WERI-Rb-1 (cell line): ENCODE measurements around the gene DNMBP.
"Not testable (repeated sequence)": the region's sequence is repeated elsewhere in the genome, so short reads cannot be mapped to it uniquely, and the experiment has no call there.

Experiments used
- DNase-seq: peaks from one replicate; pipeline ENCODE4 v3.0.0-alpha.2; 2020
- H3K27ac ChIP-seq: fragments of 250-450 bp; sonication (Bioruptor Pico); 2 replicates; pipeline ENCODE4 v1.5.1; 2020; ENCODE audit warnings: mild to moderate bottlenecking, moderate library complexity
- H3K27me3 ChIP-seq: fragments of 250-450 bp; sonication (Bioruptor Pico); 2 replicates; pipeline ENCODE4 v1.5.1; 2021; ENCODE audit warnings: mild to moderate bottlenecking, low read depth, moderate library complexity; ENCODE audit not compliant: insufficient read depth, severe bottlenecking
- H3K36me3 ChIP-seq: fragments of 250-450 bp; sonication (Bioruptor Pico); 2 replicates; pipeline ENCODE4 v1.5.1; 2020; ENCODE audit warnings: mild to moderate bottlenecking, moderate library complexity
- H3K4me3 ChIP-seq: 2 replicates; pipeline ENCODE4 v1.5.1; 2011; ENCODE audit warnings: low read depth, mild to moderate bottlenecking, control low read depth, low read length
- H3K9me3 ChIP-seq: fragments of 250-450 bp; sonication (Bioruptor Pico); 2 replicates; pipeline ENCODE4 v1.5.1; 2021; ENCODE audit warnings: mild to moderate bottlenecking, moderate library complexity; ENCODE audit not compliant: severe bottlenecking
- CTCF ChIP-seq: IDR thresholded peaks from 2 replicates; pipeline ENCODE4 v1.5.1; 2011; ENCODE audit warnings: low read depth, mild to moderate bottlenecking, control low read depth, inconsistent platforms, low read length

The DNMBP gene

GRCh38 chr10:99995713-99996112 is 14.0 kb downstream of the DNMBP start:
- no peak for TF ChIP-seq CTCF
- Histone ChIP-seq H3K36me3 (no peaks in the 10 kb centered on the region), H3K9me3 (no peaks in the 10 kb centered on the region), H3K27me3 (no peaks in the 10 kb centered on the region), H3K4me3 (no peak overlapping the region), H3K27ac (no peak overlapping the region)
- no peak for DNase-seq

DNA sequence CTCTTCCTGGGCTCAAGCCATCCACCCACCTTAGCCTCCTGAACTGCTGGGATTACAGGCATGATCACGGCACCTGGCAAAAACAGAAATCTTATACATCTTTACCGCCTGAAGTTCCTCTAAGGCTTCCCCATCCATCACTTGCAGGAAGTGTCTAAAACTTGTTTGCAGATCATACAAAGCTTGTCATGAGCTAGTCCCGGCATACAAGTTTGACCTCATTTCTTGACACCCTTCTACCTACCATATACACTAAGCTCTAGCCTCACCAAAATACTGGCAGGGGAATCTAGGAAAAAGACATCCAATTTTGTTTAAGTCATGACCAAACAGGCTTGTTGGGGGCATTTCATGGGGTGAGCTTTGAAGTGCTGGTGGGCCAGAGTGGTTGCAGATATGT is 14.5 kb downstream of the DNMBP start:
- H3K27ac ChIP-seq = no peak overlapping the region
- no peaks in the 10 kb centered on the region for H3K36me3 ChIP-seq

DNA sequence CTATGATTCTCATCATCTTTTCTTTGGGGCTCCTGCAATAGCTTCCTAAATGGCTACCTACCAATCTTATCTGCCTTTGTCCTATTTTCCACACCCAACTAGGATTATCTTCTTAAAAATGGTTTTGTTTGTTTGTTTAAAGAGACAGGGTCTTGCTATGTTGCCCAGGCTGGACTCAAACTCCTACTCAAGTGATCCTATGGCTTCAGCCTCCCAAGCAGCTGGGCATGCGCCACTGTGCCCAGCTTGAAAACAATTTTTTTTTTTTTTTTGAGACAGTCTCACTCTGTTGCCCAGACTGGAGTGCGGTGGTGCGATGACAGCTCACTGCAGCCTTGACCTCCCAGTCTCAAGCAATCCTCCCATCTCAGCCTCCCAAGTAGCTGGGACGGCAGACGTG is 14.9 kb downstream of the DNMBP start:
- Histone ChIP-seq H3K27ac (no peak overlapping the region), H3K4me3 (no peak overlapping the region)
- TF ChIP-seq CTCF = no peak

More for the DNA sequence above, 14.5 kb downstream of the DNMBP start:
- no peak for DNase-seq
- Histone ChIP-seq H3K27me3 (no peaks in the 10 kb centered on the region), H3K9me3 (no peaks in the 10 kb centered on the region), H3K4me3 (no peak overlapping the region)
- TF ChIP-seq CTCF = no peak

GRCh38 chr10:99993701-99994689 is 15.8 kb downstream of the DNMBP start:
- H3K4me3 ChIP-seq = no peak overlapping the region
- no peak for DNase-seq
- H3K27ac ChIP-seq = no peak overlapping the region
- no peaks in the 10 kb centered on the region for H3K27me3 ChIP-seq
- no peaks in the 10 kb centered on the region for H3K36me3 ChIP-seq
- no peaks in the 10 kb centered on the region for H3K9me3 ChIP-seq
- no peak for TF ChIP-seq CTCF

More for the DNA sequence above, 14.9 kb downstream of the DNMBP start:
- Histone ChIP-seq H3K27me3 (no peaks in the 10 kb centered on the region), H3K36me3 (no peaks in the 10 kb centered on the region), H3K9me3 (no peaks in the 10 kb centered on the region)
- DNase-seq = no peak

- H3K27ac ChIP-seq, H3K36me3 ChIP-seq, H3K4me3 ChIP-seq, H3K9me3 ChIP-seq, H3K27me3 ChIP-seq, DNase-seq: not testable (repeated sequence)
Observed at GRCh38 chr10:99985637-99986036, 24.1 kb downstream of the DNMBP start.

- Histone ChIP-seq H3K27me3 (no peaks in the 10 kb centered on the region), H3K27ac (no peak overlapping the region), H3K4me3 (no peak overlapping the region), H3K9me3 (no peaks in the 10 kb centered on the region), H3K36me3 (no peaks in the 10 kb centered on the region)
- no peak for TF ChIP-seq CTCF
- no peak for DNase-seq
Observed at GRCh38 chr10:99984211-99985034, 25.3 kb downstream of the DNMBP start.
